Left ventricle myocardium inferior (tissue), 1 donor: ENCODE results near the gene RABL3. TPM values are rescaled to one million over a fixed set of nuclear protein-coding genes. Genes with fewer than 3 reads are reported as not detected.

ENCODE experiments used
- total RNA-seq: library from RNA; stranded (reverse); fragmentation: NEBNext Ultra II Directional; extraction: Animal tissue kit (Norgen Biotek cat#: 25700); gene quantifications from one replicate; pipeline ENCODE4 v1.2.1, GENCODE V29; 2021
- donor health status: DM: no; HTN: yes; CAD: no; lungs with severe emphysema.

RABL3 gene
- total RNA-seq, 1 donor from 2014 or later = 19.7 TPM

Other genes starting within 250 kb of the RABL3 start
- 556 TPM for gene NDUFB4, start 146.2 kb downstream of the RABL3 start, total RNA-seq
- 0.49 TPM for gene HGD, start 60.3 kb downstream of the RABL3 start, total RNA-seq
- gene GTF2E1, start 228 bp upstream of the RABL3 start, total RNA-seq = 12.9 TPM
- gene STXBP5L, start 165.7 kb upstream of the RABL3 start, total RNA-seq = not detected